Peyer's patch (tissue), 4 donors: ENCODE measurements around the gene IQCE. TPM values are rescaled to one million over a fixed set of nuclear protein-coding genes. Genes with fewer than 3 reads are reported as not detected.

Source experiments
- DNase-seq, 3 donors: peaks; one replicate each; pipeline ENCODE4 v3.0.0-alpha.2; 2017 to 2019
- H3K27ac ChIP-seq, 4 donors: fragments of 200-600 bp; sonication (generic); one replicate each; pipeline ENCODE4 v1.5.1; 2016 to 2019
- H3K27me3 ChIP-seq, 2 donors: fragments of 200-600 bp; sonication (generic); one replicate each; pipeline ENCODE4 v1.5.1; 2019
- H3K36me3 ChIP-seq, 3 donors: fragments of 200-600 bp; sonication (generic); one replicate each; pipeline ENCODE4 v1.5.1; 2016 to 2019
- H3K4me1 ChIP-seq, 4 donors: fragments of 200-600 bp; sonication (generic); one replicate each; pipeline ENCODE4 v1.5.1; 2016 to 2019
- H3K4me3 ChIP-seq, 4 donors: fragments of 200-600 bp; sonication (generic); 1 replicate in 3 of 4; 2 replicates in 1 of 4; pipeline ENCODE4 v1.5.1; 2016 to 2019; ENCODE audit warnings: mild to moderate bottlenecking in 1 of 4
- H3K9me3 ChIP-seq, 4 donors: fragments of 200-600 bp; sonication (generic); one replicate each; pipeline ENCODE4 v1.5.1; 2016 to 2019; ENCODE audit warnings: mild to moderate bottlenecking in 1 of 4
- CTCF ChIP-seq, 6 experiments: fragments of 450-650 bp in 4 of 6; fragments of 200-600 bp in 2 of 6; sonication (generic) in 1 of 6; IDR thresholded peaks; one replicate each; pipeline ENCODE4 v1.5.1; 2017 to 2019; ENCODE audit warnings: antibody characterized with exemption in 6 of 6, mild to moderate bottlenecking in 3 of 6, moderate library complexity in 1 of 6
- POLR2A ChIP-seq, 2 donors: fragments of 450-650 bp; IDR thresholded peaks; one replicate each; pipeline ENCODE4 v1.5.1; 2017; ENCODE audit warnings: antibody characterized with exemption in 2 of 2, mild to moderate bottlenecking in 2 of 2, moderate library complexity in 2 of 2
- total RNA-seq, 4 donors: library from RNA; depleted of rRNA; stranded (reverse); fragments of >200 nt; gene quantifications; one replicate each; pipeline ENCODE4 v1.1.0, GENCODE V29; 2016

IQCE gene
- total RNA-seq, 4 donors from 2014 or later, result 30.0 to 159 (median 72.2) TPM

GRCh38 chr7:2631946-2632732 is 73.4 kb downstream of the IQCE start, which contains the start of gene TTYH3:
TSS of gene TTYH3 (plus strand) at chr7:2631986. CDS start at chr7:2632156, 170 bp downstream.
- peak within 1 kb of the TSS; percentile 79 to 93 (median 86) for H3K27ac ChIP-seq
- H3K27me3 ChIP-seq, result no peaks in the 10 kb centered on the region
- no peaks in the 10 kb centered on the region for H3K9me3 ChIP-seq
- H3K4me3 ChIP-seq, result peak within 1 kb of the TSS; percentile 65 to 98 (median 88)
- peaks cover 11 to 57% (median 21%) of the 10 kb centered on the region in 4 donors for H3K4me1 ChIP-seq
- no peak for TF ChIP-seq CTCF (IDR thresholded peaks at IDR 0.05)
- peak in 1 of 2 donors; percentile 43 for TF ChIP-seq POLR2A (IDR thresholded peaks at IDR 0.05)
- no peaks in the 10 kb centered on the region for H3K36me3 ChIP-seq
- DNase-seq, result peak in 1 of 3 donors; percentile 64

- no peaks in the 10 kb centered on the region for H3K36me3 ChIP-seq
- no peaks in the 10 kb centered on the region for H3K9me3 ChIP-seq
- no peaks in the 10 kb centered on the region for H3K27me3 ChIP-seq
- H3K27ac ChIP-seq, result peak overlapping the region; percentile 79 to 91 (median 86)
- TF ChIP-seq POLR2A (IDR thresholded peaks at IDR 0.05) (peak in 1 of 2 donors; percentile 26), CTCF (IDR thresholded peaks at IDR 0.05) (no peak)
- peaks cover 11 to 60% (median 29%) of the 10 kb centered on the region in 4 donors for H3K4me1 ChIP-seq
- peak; percentile 61 to 77 (median 71) for DNase-seq
- peak overlapping the region; percentile 65 to 98 (median 88) for H3K4me3 ChIP-seq
These were observed 74.2 kb downstream of the IQCE start for GRCh38 chr7:2632733-2633537.

- Histone ChIP-seq H3K27me3 (no peaks in the 10 kb centered on the region), H3K9me3 (no peaks in the 10 kb centered on the region), H3K27ac (peak overlapping the region; percentile 79 to 91 (median 86)), H3K4me3 (peak overlapping the region; percentile 65 to 98 (median 88)), H3K36me3 (no peaks in the 10 kb centered on the region), H3K4me1 (peaks cover 11 to 64% (median 32%) of the 10 kb centered on the region in 4 donors)
- no peak for DNase-seq
- TF ChIP-seq CTCF (IDR thresholded peaks at IDR 0.05) (no peak), POLR2A (IDR thresholded peaks at IDR 0.05) (peak in 1 of 2 donors; percentile 7)
These were observed 74.9 kb downstream of the IQCE start for GRCh38 chr7:2633538-2634266.

- no peak for TF ChIP-seq POLR2A (IDR thresholded peaks at IDR 0.05)
- TF ChIP-seq CTCF (IDR thresholded peaks at IDR 0.05), result no peak
- Histone ChIP-seq H3K9me3 (no peaks in the 10 kb centered on the region), H3K27ac (peak overlapping the region; percentile 79 to 91 (median 86)), H3K36me3 (no peaks in the 10 kb centered on the region), H3K4me3 (peak overlapping the region in 2 of 4 donors; percentile 95 to 98), H3K4me1 (peaks cover 9 to 66% (median 32%) of the 10 kb centered on the region in 4 donors), H3K27me3 (no peaks in the 10 kb centered on the region)
- DNase-seq, result no peak
These were observed 75.7 kb downstream of the IQCE start for GRCh38 chr7:2634267-2635145.
